T-helper 22 cell (primary cell): ENCODE results near the gene ADGRG2.

Experiments
- DNase-seq: peaks from one replicate; pipeline ENCODE4 v3.0.0-alpha.2; 2020; ENCODE audit warnings: low read depth

ADGRG2 gene, protein sequence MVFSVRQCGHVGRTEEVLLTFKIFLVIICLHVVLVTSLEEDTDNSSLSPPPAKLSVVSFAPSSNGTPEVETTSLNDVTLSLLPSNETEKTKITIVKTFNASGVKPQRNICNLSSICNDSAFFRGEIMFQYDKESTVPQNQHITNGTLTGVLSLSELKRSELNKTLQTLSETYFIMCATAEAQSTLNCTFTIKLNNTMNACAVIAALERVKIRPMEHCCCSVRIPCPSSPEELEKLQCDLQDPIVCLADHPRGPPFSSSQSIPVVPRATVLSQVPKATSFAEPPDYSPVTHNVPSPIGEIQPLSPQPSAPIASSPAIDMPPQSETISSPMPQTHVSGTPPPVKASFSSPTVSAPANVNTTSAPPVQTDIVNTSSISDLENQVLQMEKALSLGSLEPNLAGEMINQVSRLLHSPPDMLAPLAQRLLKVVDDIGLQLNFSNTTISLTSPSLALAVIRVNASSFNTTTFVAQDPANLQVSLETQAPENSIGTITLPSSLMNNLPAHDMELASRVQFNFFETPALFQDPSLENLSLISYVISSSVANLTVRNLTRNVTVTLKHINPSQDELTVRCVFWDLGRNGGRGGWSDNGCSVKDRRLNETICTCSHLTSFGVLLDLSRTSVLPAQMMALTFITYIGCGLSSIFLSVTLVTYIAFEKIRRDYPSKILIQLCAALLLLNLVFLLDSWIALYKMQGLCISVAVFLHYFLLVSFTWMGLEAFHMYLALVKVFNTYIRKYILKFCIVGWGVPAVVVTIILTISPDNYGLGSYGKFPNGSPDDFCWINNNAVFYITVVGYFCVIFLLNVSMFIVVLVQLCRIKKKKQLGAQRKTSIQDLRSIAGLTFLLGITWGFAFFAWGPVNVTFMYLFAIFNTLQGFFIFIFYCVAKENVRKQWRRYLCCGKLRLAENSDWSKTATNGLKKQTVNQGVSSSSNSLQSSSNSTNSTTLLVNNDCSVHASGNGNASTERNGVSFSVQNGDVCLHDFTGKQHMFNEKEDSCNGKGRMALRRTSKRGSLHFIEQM

DNA sequence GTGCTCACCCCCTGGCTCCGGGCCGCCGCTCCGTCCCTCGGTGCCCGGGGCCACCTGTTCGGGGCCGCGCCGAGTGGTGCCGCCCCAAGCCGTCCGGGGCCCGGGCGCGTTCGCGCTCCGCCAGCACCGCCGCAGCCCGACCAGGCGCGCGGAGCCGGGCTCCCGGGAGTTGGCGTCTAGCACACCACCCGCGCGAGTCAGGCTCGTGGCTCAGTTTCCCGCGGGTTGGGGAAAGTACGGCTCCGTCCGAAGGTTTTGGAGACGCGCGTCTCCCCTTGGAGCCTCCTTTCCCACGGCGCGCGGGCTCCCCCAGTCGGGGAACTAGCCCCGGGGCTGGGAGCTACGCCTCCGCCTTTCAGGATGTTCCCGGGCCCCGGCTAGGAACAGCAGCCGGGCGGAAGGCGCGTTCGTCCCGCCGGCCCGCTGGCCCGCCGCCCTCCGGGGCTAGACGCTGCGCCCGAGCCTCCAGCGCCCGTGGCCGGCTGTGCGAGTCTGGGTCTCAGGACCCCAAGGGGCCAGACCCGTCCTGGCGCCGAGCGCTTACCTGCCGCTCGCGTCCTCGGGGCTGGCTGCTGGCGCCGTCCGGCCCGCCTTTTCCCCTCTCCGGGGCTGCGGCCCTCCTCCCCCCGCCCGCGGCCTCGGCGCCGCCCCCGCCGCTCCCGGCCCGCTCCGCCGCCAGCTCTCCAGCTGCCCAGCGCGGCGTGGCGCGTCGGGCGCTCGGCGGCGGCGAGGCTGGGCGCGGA lies at the start of gene ADGRG2:
ADGRG2 (minus strand) TSS at position 571 of the 743 bp plus-strand sequence. CDS start 53,634 bp downstream, outside the sequence.
- DNase-seq, result no peak

DNA sequence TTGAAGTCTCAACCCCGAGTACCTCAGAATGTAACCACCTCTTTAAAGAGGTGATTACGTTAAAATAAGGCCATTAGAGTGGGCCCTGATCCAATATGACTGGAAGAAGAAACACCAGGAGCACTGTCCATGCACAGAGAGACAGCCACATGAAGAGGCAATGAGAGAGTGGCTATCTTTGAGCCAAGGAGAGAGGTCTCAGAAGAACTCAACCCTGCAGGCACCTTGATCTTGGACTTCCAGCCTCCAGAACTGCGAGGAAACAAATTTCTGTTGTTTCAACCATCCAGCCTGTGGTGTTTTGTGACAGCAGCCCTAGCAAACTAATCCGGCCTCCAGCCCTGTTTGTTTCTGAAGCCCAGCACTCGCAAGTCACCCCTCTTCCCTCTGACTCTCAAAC lies 46.3 kb upstream of the ADGRG2 start:
- DNase-seq, result no peak

DNA sequence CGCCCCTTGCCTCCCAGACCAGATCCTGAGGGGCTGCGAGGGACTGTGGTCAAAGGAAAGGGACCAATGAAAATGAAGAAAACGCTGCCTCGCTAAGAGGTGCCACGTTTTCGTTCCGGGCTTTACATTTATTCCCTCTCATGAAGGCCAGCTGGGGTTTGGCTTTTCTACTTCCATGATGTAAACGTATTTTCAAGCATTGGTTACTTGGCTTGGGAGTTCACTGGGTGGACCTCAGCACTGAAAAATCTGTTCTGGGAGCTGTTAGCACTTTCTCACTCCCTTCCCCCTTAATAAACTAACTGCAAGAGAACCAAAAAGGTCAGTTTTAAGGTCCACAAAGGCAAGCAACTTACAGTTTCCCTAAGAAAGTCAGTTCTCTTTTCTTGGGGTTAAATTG lies 40.6 kb upstream of the ADGRG2 start:
- DNase-seq, result no peak

DNA sequence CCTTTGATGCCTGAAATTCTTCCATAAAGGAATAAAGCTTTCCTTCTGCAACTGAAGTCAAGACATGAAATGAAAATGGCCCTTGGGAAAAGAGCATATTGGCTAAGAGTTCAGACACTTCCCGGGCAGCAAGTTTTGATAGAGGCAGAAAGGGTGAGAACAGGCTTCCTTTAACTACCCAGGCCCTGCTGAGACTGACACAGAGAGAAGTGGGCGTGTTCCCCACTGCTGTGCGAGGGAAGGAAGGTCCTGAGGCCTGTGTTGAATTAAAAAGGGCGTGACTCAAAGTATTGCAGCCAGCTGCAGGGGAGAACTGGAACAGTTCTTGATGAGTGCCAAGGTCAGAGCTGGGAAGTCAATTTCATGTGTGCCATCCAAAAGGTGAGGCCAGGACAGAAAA lies 33.9 kb upstream of the ADGRG2 start:
- DNase-seq, result no peak

DNA sequence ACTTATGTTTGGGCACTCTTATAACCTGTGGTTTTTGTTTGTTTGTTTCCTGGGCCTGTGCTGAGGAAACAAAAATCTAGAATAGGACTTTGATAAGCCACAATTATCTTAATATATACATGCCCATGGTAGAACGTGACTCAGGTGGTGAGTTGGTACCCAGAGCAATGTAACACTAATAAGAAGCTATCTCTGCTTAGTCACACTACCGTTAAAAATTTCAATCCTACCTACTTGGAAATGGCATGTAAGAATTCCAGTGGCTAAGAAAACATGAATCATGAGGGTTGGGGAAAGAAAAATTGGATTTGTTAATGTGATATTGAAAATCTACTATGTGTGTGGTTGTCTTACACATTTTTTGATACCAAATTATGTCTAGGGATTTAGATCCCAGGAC lies 30.5 kb upstream of the ADGRG2 start:
- DNase-seq, result no peak

DNA sequence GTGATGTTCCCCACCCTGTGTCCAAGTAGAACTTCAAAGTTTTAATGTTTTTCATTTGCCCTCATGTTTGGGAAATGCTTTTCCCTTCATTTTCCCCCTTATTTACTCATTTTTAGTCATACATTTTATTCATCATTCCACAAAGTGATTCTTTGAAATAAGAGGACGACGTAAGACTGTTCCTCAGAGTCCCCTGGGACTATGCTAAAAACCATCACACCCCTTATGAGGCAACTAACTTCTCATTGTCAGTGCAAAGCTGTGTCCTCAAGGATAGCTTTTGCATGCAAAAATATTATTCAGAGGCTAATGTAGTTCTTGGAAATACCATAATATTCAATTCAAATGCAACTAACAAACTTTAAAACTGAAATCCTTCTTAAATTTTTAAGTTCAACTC lies 14.8 kb upstream of the ADGRG2 start:
- no peak for DNase-seq

DNA sequence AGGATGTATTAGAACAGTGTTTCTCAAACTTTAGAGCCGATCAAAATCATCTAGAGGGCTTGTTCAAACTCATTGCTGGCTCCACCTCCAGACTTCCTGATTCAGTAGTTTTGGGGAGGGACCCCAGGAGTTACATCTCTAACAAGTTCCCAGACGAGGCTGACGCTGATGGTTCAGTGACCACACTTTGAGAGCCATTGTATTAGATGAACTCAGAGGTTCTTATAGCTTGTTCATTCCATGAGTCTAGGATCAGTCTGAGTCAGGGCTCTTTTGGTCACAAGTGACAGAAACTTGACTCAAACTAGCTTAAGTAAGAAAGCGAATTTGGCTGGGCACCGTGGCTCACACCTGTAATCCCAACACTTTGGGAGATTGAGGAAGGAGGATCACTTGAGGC lies 11.5 kb upstream of the ADGRG2 start:
- no peak for DNase-seq

DNA sequence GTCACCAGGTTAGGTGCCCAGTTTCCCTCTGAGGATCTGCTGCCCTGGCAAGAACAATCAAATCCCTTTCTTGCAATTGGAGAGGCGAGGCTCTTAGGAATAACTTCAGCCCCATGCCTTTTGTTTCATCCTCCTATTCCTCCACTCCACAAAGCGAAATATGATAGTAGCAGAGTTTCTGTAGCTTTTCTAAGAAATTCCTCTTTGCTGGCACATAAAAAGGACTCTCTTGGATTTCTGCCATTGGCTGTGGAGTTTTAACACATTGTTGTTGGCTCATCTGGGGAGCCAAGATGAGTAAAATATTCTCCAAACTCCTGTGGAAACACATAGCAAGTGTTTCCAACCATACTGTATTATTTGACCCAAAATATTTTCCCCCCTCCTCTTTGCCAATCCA lies 11.0 kb upstream of the ADGRG2 start:
- no peak for DNase-seq

DNA sequence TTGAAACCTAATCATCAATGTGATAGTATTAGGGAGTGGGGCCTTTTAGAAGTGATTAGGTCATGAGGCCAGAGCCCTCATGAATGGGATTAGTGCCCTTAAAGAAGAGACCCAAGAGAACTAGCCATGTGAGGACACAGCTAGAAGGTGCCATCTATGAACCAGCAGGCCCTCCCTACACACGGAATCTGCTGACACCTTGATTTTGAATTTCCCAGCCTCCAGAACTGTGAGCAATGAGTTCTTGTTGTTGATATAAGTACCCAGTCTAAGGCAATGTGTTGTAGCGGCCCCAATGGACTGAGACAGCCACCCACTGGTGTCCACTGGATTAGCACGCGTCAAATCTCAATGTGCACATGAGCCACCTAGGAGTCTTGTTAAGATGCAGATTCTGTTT lies 8.4 kb upstream of the ADGRG2 start:
- no peak for DNase-seq

DNA sequence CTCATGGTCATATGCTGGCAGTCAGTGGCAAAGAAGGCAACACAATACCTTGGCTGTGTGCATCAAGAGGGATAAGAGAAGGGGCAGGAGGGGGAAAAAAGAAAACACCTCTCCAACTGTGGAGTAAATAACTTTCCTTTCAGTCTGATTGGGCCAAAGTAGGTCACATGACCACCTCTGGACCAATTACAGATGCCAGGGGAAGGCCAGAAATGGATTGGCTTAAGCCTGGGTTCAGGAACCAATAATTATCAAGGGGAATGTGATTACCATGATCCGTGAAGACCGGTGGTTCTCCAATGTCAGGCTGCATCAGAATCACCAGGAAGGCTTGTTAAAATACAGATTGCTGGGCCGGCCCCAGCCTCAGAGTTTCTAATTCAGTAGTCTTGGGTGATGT lies 7.4 kb upstream of the ADGRG2 start:
- no peak for DNase-seq

DNA sequence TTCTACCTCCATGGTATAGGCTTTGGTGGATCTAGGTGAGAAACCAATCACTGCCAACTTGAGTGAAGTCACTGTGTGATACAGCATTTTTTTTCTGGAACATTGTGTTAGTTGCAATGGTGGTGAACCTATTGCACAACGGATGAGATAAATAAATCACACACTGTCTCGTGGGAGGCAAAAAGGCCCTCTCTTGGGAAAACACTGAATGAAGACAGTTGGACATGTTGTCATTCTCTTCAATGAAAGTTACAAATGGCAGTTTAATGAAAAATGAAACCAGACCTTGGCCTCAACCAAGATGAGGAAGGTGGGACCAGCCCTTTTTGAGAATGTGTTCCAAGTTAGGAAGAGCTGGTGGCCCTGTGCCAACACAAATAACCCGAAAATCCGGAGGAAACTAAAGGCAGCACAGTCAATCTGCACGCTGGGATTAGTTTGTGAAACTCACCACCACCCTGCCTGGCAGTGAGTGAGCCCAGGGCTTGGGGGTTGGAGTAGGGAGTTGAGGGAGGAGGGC lies 5.4 kb upstream of the ADGRG2 start:
- no peak for DNase-seq

DNA sequence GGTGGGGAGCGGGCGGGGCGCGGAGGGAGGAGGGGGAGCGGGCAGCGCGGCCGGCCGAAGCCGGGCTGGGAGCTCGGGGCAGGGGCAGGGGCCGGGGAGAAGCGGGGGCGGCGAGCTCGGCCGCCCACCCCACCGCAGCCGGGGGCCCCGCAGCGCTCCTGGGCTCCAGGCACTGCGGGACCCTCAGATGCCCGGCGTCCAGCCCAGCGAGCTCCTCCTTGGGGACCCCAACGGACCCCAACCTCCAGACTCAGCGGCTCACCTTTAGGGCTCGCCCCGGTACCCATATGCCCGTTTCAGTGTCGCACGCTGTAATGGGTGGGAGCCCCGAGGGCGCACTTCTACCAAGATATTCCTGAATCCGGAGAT lies 357 bp upstream of the ADGRG2 start:
- DNase-seq, result no peak

DNA sequence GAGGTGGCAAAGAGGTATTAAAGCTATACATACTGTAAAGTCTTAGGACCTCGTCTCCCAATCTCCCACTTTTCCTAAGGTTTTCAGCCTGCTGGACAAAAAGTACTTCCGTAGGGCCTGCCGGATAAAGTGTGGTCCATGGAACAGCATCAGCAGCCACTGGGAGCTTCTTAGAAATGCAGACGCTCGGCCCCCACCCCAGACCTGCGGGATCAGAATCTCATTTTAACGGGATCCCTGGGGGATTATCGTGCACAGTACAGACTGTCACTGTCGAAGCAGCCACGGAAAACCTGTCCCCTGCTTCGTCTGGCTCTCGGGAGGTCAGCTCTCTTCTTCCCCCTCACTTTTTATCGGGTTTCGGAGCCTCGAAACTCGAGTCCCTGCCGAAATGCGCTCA lies 802 bp downstream of the ADGRG2 start:
- no peak for DNase-seq

DNA sequence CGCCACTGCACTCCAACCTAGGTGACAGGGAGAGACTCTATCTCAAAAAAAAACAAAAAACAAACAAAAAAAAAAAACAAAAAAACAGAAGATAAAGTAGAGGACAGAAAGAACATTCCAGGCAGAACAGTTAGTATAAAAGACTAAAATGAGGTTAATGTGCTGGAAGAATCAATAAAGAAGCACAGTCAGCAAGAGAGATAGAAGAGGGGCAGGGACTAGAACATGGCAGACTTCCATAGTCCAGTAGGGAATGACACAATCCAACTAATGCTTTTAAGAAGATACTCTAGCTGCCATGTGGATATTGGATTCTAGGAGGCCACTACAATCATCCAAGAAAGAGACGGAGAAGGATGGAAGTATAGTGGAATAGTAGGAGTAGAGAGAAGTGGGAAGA lies 11.6 kb downstream of the ADGRG2 start:
- DNase-seq, result no peak

DNA sequence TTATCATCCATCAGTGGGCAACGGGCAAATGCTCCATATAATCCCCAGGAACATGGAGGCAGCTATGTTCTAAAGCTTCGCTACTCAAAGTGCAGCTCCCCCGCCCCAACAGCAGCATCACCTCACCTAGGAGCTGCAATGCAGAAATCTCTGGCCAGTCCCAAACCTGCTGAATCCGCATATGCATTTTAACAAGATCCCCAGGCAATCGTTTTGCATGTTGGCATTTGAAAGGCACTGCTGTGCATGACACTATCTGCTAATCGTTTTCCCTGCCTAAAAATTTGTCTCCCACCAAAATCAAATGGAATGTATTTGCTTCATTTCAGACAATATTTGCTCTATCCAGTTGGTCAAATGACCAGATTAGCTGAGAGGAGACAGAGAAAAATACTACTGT lies 15.2 kb downstream of the ADGRG2 start:
- DNase-seq, result no peak

DNA sequence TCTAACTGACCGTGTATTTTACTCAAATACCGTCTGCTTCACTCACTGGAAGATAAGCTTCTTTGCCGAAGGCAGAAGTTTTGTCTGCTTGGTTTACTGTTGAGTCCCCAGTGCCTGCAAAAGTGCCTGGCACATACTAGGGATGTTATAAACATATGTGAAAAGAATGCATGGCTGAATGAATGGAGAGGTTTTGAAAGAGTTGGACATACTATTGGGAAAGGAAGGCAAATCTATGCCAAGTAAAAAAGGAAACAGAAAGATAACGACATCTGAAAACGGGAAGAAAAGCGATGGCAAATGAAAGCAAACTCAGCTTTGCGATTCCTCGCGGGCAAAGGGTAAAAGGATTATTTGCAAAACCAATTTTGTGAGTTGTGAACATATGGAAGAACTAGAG lies 21.7 kb downstream of the ADGRG2 start:
- DNase-seq, result no peak

DNA sequence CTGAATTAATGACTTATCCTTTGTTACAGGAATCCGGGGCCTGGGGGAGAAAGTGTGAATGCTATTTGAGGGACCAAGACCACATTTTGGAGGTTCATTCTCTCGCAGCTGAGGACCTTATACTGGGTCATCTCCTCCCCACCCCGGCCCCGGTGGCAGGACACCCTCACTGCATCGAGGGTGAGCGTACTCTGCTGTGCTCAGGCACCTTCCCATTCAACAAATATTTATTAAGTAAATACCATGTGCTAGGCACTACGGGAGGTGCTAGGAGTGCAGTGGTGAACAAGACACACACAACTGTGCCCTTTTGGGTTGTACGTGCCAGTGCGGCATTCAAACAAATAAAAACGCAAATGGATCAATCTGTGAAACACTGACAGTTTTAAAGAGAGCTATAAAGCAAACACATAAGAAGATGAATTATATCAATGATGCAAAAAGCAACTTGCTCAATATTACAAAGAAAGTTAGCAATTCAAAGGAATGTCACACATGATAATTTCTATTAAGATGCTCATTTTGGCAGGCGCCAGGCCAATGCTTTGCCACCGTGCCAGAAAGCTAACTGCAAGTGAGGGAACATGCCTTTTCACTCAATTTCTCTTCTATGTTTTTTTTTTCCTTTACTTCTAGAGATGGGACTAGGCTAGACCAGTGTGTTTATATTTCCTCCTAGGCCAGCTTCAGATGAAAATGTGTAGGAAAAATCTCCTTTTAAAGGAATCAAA lies 24.6 kb downstream of the ADGRG2 start:
- no peak for DNase-seq

DNA sequence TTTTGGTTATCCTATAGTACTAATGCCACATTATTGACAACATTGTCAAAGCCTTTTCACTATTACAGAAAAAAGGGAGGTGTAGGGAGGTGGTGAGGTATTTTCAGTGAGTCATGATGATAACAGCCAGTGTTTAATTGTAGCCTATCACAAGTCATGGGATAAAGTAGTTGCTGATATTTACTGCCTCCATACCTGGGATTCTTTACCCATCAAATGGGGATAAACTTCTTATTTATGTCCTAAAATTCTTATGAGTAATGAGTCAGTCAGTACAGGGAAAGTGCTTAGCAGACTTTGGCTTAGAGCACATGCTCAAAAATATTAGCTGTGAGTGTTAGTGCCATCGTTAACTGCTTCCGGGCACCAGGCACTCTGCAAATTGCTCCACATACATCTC lies 25.7 kb downstream of the ADGRG2 start:
- DNase-seq, result no peak

DNA sequence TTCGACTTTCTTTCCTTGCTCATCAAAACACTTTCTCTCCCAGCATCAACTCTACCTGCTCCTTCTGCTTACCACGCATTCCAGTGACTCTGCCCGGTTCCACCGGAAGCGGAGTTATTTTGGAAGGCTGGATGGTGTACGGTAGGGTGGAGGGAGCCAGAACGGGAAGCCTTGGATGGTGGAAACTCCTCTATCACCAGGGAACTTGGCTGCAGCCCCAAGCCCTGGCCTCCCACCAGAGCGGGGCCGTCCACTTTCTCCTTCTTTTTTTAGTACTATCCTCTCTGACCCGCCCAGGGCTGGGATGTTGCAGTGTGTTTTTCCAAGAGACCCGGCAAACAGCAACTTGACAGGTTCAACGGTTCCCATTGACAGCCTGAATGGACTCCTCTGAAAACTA lies 27.6 kb downstream of the ADGRG2 start:
- no peak for DNase-seq

DNA sequence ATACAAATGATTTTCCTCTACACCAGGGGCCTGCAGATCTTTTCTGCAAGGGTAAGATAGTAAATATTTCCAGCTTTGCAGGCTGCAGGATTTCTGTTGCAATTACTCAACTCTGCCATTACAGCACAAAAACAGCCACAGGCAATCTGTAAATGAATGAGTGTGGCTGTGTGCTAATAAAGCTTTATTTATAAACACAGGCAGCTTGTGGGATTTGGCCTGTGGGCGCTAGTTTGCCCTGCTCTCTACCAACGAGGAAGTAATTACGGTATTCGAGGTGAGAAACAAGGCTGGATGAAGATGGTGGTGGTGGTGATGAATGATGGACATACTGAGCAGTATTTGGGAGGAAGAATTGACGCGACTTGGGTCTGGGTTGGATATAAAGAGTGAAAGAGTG lies 30.7 kb downstream of the ADGRG2 start:
- DNase-seq, result no peak

DNA sequence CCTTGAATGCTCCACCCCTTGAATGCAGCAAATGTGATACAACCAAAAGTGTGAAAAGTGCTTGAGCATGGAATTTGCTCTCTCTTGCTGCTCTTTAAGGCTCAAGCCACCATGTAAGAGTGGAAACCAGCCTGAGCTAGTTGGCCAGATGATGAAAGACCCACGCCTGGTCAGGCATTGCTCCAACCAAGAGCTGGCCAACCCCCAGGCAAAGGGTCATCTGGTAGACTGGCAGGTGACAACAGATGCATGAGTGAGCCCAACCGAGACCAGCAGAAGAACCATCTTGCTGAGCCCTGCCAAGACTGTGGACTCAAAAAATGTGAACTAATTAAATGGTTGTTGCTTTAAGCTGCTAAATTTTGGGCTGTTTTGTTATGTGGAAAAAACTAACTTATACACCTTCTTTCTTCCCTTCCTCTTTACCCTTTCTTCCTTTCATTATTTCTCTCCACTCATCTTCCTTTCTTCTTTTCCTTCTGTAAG lies 32.7 kb downstream of the ADGRG2 start:
- DNase-seq, result no peak
